Nephron (organoid): Measurements from ENCODE around the gene TMEM14A.

Experiments
- H3K27ac Mint-ChIP-seq, 3 experiments: 2 replicates each; pipeline ENCODE4 v1.8.0; 2020; ENCODE audit warnings: mixed read lengths in 3 of 3, mild to moderate bottlenecking in 2 of 3, moderate library complexity in 1 of 3
- H3K27me3 Mint-ChIP-seq: 2 replicates; pipeline ENCODE4 v1.8.0; 2021; ENCODE audit warnings: low read depth, mild to moderate bottlenecking, moderate library complexity, mixed read lengths
- H3K36me3 Mint-ChIP-seq: 2 replicates; pipeline ENCODE4 v1.8.0; 2020; ENCODE audit warnings: low read depth, mixed read lengths
- H3K4me1 Mint-ChIP-seq: 2 replicates; pipeline ENCODE4 v1.8.0; 2020; ENCODE audit warnings: mixed read lengths
- H3K4me3 Mint-ChIP-seq, 3 experiments: 2 replicates each; pipeline ENCODE4 v1.8.0; 2020; ENCODE audit warnings: mild to moderate bottlenecking in 3 of 3, mixed read lengths in 3 of 3, moderate library complexity in 2 of 3
- H3K9me3 Mint-ChIP-seq: 2 replicates; pipeline ENCODE4 v1.8.0; 2020; ENCODE audit warnings: mixed read lengths
- CTCF ChIP-seq, 3 experiments: fragments of 200-600 bp; sonication (generic); IDR thresholded peaks; one replicate each; pipeline ENCODE4 v1.5.0; 2021; ENCODE audit warnings: antibody characterized with exemption in 3 of 3; ENCODE audit not compliant: unreplicated experiment in 3 of 3

The TMEM14A gene

GRCh38 chr6:52635049-52635577 is 35.8 kb upstream of the TMEM14A start:
- no peak for TF ChIP-seq CTCF (IDR thresholded peaks at IDR 0.05; ENCODE audit: unreplicated experiment in 3 of 3)
- Mint-ChIP-seq H3K36me3 (no peaks in the 10 kb centered on the region), H3K4me1 (peaks cover 9% of the 10 kb centered on the region), H3K27me3 (no peaks in the 10 kb centered on the region), H3K27ac (peak overlapping the region in 1 of 3 experiments; percentile 3), H3K4me3 (no peak overlapping the region), H3K9me3 (no peaks in the 10 kb centered on the region)

GRCh38 chr6:52636830-52637229 is 34.1 kb upstream of the TMEM14A start:
- Mint-ChIP-seq H3K4me1 (peaks cover 21% of the 10 kb centered on the region), H3K36me3 (no peaks in the 10 kb centered on the region), H3K27ac (peak overlapping the region in 2 of 3 experiments; percentile 5 to 20), H3K9me3 (no peaks in the 10 kb centered on the region), H3K27me3 (no peaks in the 10 kb centered on the region), H3K4me3 (no peak overlapping the region)
- TF ChIP-seq CTCF (IDR thresholded peaks at IDR 0.05; ENCODE audit: unreplicated experiment in 3 of 3): no peak

- H3K27ac Mint-ChIP-seq: peak overlapping the region in 2 of 3 experiments; percentile 67 to 71
- no peak for TF ChIP-seq CTCF (IDR thresholded peaks at IDR 0.05; ENCODE audit: unreplicated experiment in 3 of 3)
- peaks cover 42% of the 10 kb centered on the region for H3K4me1 Mint-ChIP-seq
- no peaks in the 10 kb centered on the region for H3K36me3 Mint-ChIP-seq
- H3K4me3 Mint-ChIP-seq: no peak overlapping the region
- no peaks in the 10 kb centered on the region for H3K9me3 Mint-ChIP-seq
- H3K27me3 Mint-ChIP-seq: peaks cover 6% of the 10 kb centered on the region
These were observed 31.4 kb upstream of the TMEM14A start for GRCh38 chr6:52639493-52639892.

GRCh38 chr6:52640170-52640569 is 30.7 kb upstream of the TMEM14A start:
- H3K4me3 Mint-ChIP-seq: no peak overlapping the region
- peak overlapping the region; percentile 67 to 73 (median 71) for H3K27ac Mint-ChIP-seq
- peaks cover 40% of the 10 kb centered on the region for H3K4me1 Mint-ChIP-seq
- no peaks in the 10 kb centered on the region for H3K9me3 Mint-ChIP-seq
- TF ChIP-seq CTCF (IDR thresholded peaks at IDR 0.05; ENCODE audit: unreplicated experiment in 3 of 3): no peak
- H3K36me3 Mint-ChIP-seq: no peaks in the 10 kb centered on the region
- peaks cover 6% of the 10 kb centered on the region for H3K27me3 Mint-ChIP-seq

GRCh38 chr6:52640916-52641315 is 30.0 kb upstream of the TMEM14A start:
- Mint-ChIP-seq H3K4me3 (no peak overlapping the region), H3K4me1 (peaks cover 38% of the 10 kb centered on the region), H3K36me3 (no peaks in the 10 kb centered on the region), H3K27me3 (peaks cover 6% of the 10 kb centered on the region), H3K9me3 (no peaks in the 10 kb centered on the region), H3K27ac (peak overlapping the region; percentile 36 to 93 (median 73))
- no peak for TF ChIP-seq CTCF (IDR thresholded peaks at IDR 0.05; ENCODE audit: unreplicated experiment in 3 of 3)

GRCh38 chr6:52641388-52641787 is 29.5 kb upstream of the TMEM14A start:
- Mint-ChIP-seq H3K4me3 (no peak overlapping the region), H3K4me1 (peaks cover 38% of the 10 kb centered on the region), H3K27me3 (peaks cover 6% of the 10 kb centered on the region), H3K27ac (peak overlapping the region; percentile 36 to 95 (median 93)), H3K36me3 (no peaks in the 10 kb centered on the region), H3K9me3 (no peaks in the 10 kb centered on the region)
- TF ChIP-seq CTCF (IDR thresholded peaks at IDR 0.05; ENCODE audit: unreplicated experiment in 3 of 3): no peak
